Measurements from ENCODE around the gene THEM5.
"Not testable (repeated sequence)": the region's sequence is repeated elsewhere in the genome, so short reads cannot be mapped to it uniquely, and the experiment has no call there.

Gene THEM5, protein sequence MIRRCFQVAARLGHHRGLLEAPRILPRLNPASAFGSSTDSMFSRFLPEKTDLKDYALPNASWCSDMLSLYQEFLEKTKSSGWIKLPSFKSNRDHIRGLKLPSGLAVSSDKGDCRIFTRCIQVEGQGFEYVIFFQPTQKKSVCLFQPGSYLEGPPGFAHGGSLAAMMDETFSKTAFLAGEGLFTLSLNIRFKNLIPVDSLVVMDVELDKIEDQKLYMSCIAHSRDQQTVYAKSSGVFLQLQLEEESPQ

DNA sequence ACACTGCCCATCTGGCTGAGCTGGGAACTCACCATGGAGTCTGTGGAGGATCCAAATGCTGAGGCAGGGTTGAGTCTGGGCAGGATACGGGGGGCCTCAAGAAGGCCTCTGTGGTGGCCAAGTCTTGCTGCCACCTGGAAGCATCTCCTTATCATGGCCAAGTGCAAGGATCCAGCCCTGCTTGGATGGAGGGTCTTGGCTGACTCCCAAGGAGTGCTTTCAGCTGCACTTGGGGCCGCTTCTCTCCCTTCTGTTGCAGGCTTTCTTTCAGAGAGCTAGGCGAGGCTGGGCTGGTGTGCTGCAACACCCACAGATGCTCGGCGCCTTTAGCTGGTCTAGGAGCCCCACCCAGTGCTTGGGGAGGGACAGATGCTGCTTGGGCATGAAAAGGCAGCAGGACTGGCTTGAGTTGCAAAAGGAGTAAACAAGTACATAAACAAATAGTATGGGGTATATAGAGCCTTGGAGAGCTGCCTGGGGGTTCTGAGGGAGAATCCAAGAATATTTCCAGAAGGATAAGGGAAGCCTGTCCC lies at the start of gene THEM5:
Gene THEM5 (minus strand): TSS at position 302 of the 533 bp plus-strand sequence. CDS start 147 bp downstream, at position 155.
- DNase-seq: no peak

DNA sequence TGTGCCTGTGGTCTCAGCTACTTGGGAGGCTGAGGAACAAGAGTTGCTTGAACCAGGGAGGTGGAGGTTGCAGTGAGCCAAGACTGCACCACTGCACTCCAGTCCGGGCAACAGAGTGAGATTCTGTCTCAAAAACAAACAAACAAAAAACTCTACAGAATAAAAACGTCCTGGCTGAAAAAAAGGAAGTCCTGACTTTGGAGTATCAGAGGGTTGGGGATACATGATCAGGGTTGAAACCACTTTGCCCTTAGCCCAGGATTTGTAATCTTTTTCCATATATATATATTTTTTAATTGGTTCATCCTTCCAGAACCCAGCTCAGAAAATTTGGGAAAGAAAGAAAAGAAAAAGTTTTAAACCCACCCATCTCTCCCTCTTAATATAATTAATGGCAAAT lies 49.3 kb upstream of the THEM5 start:
- DNase-seq: no peak

DNA sequence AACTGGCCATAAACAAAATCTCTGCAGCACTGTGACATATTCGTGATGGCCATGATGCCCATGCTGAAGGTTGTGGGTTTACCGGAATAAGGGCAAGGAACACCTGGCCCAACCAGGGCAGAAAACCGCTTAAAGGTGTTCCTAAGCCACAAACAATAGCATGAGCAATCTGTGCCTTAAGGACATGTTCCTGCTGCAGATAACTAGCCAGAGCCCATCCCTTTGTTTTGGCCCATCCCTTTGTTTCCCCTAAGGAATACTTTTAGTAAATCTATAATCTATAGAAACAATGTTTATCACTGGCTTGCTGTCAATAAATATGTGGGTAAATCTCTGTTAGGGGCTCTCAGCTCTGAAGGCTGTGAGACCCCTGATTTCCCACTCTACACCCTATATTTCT lies 47.3 kb upstream of the THEM5 start:
- DNase-seq: not testable (repeated sequence)

DNA sequence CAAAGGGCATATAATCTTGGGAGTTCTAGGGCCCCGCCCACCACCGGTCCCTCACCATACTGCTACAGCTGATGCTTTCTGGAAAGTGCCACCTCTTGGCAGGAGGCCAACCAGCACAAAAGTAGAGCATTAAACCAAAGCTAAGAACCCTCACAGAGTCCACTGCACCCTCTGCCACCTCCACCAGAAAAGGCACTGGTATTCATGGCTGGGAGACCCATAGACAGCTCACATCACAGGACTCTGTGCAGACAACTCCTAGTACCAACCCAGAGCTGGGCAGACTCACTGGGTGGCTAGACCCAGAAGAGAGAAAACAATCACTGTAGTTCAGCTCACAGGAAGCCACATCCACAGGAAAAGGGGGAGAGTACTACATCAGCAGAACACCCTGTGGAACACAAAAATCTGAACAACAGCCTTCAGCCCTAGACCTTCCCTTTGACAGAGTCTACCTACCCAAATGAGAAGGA lies 45.0 kb upstream of the THEM5 start:
- no peak for DNase-seq

DNA sequence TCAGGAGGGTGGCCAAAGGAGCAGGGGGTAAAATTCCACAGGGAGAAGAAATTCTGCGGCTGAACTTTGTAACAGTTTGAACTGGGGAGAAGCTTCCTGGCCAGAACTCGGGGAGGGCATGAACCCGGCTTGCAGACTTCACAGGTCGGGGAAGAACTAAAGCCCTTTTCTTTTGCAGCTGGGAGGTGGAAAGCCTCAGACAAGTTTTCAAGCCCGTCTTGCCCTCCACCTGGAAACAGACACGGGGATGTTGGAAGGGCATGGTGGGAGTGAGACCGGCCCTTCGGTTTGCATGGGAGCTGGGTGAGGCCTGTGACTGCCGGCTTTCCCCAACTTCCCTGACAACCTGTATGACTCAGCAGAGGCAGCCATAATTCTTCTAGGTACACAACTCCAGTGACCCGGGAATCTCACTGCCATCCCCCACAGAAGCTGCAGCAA lies 44.5 kb upstream of the THEM5 start:
- DNase-seq: no peak

DNA sequence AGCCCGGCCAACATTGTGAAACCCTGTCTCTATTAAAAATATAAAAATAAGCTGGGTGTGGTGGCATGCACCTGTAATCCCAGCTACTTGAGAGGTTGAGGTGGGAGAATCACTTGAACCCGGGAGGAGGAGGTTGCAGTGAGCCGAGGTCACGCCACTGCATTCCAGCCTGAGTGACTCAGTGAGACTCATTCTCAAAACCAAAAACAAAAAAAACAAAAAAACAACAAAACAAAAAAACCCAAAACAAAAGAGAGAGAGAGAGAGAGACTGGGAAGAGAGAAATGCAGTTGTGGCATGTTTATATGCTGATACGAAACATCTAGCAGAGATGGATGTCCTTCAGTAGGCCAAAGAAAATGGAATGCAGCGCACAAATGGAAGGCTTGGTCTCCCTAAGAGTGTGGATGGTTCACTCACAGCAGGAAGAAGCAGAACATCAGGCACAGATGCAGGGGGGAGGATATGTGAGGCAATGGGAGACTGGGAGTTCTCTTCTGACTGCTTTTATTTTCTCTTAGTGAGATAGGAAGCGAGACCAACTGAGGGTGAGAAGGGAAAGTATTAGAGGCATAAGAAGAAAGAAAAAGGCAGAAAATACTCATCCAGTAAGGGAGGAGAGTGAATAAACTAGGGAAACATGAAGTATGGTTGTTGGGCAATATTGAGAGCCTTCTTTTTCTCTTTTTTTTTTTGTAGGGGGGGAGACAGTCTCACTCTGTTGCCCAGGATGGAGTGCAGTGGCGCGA lies 39.8 kb upstream of the THEM5 start:
- DNase-seq: no peak

DNA sequence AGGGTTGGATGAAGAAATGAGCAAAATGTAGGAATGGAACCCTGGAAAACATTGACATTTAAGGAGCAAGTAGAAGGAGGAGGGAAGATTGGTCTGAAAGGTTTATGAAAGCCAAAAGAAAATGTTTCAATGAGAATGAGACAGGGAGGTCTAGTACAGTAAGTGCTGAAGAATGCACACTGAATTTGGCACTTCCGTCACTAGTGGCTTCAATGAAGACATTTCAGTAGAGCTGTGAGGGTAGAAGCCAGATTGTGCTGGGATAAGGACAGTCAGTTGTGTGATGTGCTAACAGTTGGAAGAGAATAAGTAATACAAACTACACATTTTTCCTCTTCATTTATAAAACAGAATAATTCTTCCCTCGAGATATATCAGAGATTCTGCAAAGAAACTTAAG lies 38.7 kb upstream of the THEM5 start:
- no peak for DNase-seq

DNA sequence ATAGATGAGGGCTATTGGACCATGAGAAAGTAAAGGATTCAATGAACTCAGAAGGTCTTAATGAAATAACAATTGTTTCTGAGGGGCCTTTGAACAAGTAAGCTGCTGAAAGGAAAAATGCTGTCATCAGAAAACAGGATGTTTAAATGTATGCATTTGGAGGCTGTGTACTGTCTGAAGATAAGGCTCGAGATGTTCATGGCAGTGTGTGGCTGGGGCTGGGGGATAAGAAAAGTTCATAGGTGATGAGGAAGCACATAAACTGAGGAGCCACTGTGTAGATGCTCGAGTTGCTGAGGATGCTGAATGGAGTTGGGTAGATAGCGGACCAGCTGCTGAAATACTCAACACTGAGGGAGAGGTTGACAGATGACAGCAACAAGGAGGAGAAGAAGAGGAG lies 38.0 kb upstream of the THEM5 start:
- DNase-seq: no peak

DNA sequence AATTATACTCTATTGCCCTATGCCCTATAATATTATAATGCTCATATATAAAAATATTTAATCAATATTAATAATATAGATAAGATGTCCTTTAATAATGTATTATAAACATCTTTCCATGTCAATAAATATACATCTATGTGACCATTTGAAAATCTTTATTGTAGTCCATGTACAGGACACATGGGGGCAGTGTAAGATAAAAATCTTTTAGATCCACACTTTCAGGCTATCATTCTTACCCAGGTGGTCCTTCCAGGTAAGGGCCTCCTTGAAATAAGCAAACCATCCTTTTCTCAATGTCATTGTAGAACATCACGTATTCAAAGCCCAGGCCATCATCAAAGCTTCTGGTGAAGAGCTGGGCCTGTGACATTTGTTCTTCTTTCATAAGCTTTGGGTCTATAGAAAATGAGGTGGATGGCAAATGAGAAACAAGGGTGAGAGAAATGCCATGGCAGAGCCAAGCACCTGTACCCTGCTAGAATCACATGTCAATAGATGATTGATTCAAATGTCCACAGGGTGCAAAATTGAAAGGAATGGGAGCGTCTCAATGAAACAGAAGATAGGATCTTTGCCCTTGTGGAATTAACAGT lies 35.6 kb upstream of the THEM5 start:
- DNase-seq: no peak

DNA sequence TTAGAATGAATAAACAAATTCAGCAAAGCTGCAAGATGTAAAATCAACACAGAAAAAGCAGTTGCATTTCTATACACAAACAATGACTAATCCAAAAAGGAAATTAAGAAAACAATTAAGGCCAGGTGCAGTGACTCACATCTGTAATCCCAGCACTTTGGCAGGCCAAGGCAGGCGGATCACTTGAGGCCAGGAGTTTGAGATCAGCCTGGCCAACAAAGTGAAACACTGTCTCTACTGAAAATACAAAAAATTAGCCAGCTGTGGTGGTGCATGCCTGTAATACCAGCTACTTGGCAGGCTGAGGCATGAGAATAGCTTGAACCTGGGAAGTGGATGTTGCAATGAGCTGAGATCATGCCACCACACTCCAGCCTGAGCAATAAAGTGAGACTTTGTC lies 33.5 kb upstream of the THEM5 start:
- no peak for DNase-seq

DNA sequence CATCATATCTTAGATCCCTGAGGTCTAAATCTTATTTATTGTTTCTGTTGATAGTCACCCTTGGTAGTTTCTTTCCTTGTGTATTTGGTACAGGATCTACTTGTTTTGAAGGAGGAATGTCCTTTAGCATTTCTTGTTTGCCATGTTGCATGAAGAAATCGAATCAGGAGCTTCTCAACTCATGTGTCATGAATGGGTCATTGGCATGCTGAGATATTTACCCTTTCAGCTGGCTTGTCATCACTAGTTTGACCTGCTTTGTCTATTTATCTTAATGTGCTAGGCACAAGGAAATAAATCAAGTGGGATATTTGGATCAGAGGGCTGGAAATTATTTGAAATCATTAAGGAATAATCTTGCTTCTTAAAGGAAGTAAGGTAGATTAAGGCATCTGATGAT lies 32.0 kb upstream of the THEM5 start:
- no peak for DNase-seq

DNA sequence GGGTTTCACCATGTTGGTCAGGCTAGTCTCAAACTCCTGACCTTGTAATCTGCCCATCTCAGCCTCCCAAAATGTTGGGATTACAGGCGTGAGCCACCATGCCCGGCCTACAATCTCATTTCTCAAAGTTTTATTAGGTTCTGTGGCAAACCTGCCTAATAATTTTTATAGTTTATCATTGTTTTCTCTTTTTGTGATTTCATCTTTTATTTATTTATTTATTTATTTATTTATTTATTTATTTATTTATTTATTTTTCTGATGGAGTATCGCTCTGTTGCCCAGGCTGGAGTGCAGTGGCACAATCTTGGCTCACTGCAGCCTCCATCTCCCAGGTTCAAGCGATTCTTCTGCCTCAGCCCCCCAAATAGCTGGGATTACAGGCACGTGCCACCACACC lies 31.4 kb upstream of the THEM5 start:
- not testable (repeated sequence) for DNase-seq

DNA sequence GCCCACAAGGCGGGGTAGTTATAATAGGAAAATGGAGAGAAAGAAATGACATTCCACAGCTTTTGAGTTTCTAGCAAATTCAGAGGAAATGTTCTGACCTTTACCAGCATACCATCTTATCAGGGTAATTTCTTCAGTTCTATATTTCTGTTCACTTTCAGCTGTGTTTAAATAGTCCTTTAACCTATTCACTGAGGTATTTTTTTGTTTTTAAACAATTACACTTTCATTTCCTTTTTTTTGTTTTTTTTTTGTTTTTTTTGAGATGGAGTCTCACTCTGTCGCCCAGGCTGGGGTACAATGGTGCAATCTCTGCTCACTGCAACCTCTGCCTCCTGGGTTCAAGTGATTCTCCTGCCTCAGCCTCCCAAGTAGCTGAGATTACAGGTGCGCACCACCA lies 30.9 kb upstream of the THEM5 start:
- not testable (repeated sequence) for DNase-seq

DNA sequence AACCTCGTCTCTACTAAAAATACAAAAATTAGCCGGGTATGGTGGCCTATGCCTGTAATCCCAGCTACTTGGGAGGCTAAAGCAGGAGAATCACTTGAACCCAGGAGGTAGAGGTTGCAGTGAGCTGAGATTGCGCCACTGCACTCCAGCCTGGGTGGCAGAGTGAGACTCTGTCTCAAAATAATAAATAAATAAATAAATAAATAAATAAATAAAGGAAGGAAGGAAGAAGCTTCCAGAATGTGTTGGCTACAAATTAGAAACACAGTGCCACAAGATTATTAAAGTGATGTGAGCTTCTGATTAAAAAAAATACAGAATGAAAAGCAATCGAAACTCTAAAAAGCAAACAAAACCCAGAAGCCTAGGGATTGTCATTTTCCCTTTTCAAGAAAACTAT lies 30.4 kb upstream of the THEM5 start:
- DNase-seq: not testable (repeated sequence)

DNA sequence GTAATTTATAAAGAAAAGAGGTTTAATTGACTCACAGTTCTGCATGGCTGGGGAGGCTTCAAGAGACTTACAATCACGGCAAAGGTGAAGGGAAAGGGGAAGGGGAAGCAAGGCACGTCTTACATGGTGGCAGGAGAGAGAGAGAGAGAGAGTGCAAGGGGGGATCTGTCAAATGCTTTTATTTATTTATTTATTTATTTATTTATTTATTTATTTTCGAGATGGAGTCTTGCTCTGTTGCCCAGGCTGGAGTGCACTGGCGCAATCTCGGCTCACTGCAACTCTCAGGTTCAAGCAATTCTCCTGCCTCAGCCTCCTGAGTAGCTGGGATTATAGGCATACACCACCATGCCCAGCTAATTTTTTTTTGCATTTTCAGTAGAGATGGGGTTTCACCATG lies 29.4 kb upstream of the THEM5 start:
- not testable (repeated sequence) for DNase-seq

DNA sequence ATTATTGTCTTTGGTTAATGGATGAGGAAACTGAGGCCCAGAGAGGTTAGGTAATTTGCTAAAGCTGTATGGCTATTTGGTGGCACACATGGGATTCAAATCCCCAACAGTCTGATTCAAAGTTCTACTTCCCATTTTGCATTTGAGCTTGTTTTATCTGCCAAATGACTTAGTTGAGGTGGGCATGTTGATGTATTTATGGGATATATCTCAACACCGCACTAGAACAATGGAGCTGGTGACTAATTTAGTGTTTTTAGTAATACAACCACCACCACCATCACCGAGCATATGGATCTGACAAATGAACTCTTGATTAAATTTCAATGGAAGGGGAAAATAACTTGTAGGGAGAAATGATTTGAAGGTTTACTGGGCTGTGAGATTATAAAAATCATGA lies 29.0 kb upstream of the THEM5 start:
- no peak for DNase-seq

DNA sequence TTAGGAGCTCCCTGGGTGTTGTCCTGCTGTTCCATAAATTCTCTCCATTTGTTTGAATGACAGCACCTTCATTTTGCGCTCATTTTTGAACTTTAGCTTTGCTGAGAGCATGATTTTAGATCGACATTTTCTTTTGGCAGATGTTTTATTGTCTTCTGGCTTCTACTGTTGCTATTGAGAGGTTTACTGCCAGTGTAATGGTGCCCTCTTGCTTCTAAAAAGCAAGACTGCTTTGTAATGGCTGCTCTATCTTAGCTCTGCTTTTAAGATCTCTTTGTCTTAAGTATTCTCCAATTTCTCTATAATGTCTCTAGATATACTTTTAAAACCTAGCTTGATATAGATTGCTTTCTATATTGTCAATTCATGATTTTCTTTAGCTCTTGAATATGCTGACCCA lies 28.0 kb upstream of the THEM5 start:
- DNase-seq: no peak

DNA sequence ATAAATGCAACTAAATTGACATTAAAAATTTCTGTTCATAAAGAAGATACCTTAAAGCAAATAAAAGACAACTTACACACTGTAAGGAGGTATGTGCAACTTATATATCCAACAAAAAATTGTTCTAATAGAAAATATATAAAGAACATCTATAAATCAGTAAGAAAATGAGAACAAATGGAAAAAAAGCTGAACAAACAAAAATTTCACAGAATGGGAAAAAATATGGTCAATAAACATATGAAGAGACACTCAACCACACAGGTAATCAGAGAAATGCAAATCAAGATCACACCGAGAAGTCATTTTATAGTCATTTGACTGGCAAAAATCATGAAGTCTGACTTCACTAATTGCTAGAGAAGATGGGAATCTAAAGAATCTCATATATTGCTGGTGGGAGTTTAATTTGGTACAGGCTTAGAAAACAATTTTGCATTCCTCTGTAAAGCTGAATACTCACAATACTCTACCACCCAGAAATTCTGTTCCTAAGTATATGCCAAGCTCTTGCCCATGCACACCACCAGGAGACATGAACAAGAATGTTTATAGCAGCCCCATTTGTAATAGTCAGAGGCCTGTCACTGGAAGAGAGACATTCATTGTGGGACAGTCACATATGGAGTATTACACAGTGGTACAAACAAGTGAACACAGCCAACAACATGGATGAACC lies 22.0 kb upstream of the THEM5 start:
- DNase-seq: no peak

DNA sequence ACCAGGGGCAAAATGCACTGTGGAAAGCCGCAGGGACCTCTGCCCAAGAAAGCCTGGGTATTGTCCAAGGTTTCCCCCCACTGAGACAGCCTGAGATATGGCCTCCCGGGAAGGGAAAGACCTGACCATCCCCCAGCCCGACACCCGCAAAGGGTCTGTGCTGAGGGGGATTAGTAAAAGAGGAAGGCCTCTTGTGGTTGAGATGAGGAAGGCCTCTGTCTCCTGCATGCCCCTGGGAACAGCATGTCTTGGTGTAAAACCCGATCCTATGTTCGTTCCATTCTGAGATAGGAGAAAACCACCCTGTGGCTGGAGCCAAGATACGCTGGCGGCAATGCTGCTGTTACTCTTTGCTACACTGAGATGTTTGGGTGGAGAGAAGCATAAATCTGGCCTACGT lies 19.3 kb upstream of the THEM5 start:
- DNase-seq: not testable (repeated sequence)

DNA sequence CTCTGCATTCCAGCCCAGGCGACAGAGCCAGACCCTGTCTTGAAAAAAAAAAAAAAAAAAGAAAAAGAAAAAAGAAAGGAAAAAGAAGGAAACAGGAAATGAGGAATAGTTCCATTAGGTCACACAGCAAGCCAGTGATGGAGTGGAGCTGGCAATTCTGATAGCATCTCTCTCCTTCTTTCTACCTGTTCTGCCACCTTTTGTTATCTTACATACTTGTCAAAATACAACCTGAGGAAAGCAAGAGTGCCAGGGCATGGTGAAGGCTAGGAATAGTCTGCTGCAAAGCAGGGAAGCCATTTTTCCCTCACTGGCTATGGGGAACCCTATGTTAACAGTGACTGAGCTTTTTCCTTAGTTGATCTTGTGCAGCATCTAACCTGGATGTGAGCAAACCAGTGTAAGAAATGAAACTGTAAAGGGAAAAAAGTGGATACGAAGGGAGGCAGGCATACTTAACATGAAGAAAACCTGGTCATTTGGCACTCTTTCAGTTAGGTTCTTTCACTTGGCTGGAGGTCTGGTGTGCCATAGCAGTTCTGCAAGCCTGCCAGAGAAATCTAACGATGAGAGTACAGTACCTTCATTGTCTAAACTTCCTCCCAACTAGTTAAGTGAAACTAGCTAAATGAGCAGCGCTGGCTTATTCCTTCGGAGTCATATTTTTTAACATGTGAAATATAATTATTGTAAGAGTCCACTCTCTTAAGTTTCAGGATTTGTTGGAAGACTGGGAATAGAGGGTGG lies 17.9 kb upstream of the THEM5 start:
- DNase-seq: no peak

DNA sequence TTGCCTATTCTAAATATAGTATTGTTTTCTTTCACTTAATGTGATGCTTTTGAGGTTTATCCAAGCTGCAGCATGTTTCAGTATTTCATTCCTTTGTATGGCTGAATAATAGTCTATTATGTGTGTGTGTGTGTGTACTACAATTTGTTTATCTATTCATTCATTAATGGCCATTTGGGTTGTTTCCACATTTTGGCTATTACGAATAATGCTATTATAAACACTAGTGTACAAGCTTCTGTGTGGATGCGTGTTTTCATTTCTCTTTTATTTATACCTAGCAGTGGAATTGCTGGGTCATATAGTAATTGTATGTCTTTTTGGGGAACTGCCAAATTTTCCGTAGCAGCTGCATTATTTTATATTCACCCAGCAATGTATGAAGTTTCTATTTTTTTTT lies 15.0 kb upstream of the THEM5 start:
- DNase-seq: no peak

DNA sequence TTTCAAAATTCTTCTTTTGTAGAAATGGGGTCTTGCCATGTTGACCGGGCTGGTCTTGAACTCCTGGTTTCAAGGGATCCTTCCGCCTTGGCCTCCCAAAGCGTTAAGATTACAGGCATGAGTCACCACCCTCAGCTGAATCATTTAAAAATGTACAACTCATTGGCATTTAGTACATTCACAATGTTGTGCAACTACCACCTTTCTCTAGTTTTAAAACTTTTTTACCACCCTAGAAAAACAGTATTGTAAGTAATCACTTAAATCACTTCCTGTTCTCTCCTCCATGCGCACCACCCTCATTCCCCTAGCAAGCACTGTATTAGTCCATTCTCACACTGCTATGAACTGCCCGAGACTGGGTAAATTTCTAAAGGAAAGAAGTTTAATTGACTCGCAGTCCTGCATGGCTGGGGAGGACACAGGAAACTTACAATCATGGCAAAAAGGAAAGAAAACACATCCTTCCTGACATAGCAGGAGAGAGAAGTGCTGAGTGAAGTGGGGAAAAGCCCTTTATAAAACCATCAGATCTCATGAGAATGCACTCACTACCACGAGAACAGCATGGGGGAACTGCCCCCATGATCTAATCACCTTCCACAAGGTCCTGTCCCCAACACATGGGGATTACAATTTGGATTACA lies 14.4 kb upstream of the THEM5 start:
- DNase-seq: no peak
